GM19025 (cell line): ENCODE data around the gene TSSK1B.
"Not testable (repeated sequence)": the region's sequence is repeated elsewhere in the genome, so short reads cannot be mapped to it uniquely, and the experiment has no call there.

ENCODE experiments used
- ATAC-seq: cut with Tn5 transposase; IDR thresholded peaks from one replicate; pipeline ENCODE4 v1.9.1; 2021; ENCODE audit warnings: mild to moderate bottlenecking, low read depth, moderate library complexity; ENCODE audit not compliant: unreplicated experiment

The TSSK1B gene

DNA sequence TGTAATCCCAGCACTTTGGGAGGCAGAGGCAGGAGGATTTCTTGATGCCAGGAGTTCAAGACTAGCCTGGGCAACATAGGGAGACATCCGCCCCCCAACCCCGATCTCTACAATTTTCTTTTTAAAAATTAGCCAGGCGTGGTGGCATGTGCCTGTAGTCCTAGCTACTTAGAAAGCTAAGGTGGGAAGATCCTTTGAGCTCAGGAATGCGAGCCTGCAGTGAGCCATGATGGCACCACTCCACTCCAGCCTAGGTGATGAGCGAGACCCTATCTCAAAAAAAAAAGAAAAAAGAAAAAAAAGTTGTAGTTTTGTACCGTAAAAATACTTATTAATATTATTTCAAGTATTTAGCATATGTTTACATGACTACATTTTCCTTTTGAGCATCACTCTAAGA is 29.3 kb downstream of the TSSK1B start:
- no peak for ATAC-seq

DNA sequence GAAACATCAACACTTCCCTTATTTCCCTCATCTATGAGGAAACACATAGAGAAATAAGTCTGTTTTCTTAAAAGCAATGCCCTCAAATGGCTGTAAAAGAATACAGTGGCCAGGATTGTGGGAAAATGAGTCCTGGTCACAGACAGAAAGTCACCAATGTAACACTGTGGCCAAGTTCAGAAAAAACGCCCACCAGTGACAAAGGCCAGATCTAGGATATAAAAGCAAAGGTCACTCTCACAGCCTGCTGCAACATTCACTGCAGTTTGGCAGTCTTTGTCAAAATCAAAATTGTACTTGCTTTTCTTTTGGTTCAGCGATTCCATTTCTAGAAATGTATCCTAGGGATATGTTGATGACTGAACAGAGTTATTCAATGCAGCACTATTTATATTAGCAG is 30.5 kb downstream of the TSSK1B start:
- ATAC-seq: no peak

DNA sequence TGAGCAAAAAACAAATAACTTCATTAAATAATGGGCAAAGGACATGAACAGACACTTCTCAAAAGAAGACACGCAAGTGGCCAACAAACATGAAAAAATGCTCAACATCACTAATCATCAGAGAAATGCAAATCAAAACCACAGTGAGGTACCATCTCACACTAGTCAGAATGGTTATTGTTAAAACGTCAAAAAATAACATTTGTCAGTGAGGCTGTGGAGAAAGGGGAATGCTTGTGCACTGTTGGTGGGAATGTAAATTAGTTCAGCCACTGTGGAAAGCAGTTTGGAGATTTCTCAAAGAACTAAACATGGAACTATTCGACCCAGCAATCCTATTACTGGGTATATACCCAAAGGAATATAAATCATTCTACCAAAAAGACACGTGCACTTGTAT is 36.8 kb downstream of the TSSK1B start:
- not testable (repeated sequence) for ATAC-seq

DNA sequence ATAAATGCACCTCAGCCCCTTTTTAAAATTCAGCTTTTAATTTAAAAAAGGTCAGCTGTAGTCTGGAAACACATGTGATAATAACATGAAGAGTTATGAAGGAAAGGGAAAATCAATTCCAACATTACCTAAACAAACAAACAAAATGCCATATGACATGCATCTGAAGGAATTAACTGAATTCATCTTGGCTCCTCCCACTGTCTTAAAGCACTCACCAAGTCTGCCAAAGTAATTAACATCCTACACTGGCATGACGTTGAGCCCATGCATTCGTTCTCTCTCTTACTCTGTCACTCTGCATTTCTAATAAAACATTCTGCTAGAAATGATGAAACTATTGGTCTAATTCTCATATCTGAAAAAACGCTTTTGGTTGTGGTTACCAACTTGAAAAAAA is 37.7 kb downstream of the TSSK1B start:
- ATAC-seq: no peak

DNA sequence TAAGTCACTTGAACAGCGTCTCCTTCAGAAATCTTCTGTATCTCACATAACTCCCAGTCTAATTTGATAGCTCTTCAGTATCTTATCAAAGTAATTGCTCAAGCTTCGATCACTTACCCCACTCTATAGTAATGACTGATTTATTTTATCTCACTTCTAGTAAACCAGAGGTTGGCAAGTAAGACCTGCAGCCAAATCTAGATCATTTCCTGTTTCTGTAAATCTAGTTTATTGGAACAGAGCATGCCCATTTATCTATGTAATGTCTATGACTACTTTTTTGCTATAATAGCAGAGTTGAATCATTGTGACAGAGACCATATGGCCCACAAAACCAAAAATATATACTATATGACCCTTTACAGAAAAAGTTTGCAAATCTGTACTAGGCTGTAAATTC is 40.1 kb downstream of the TSSK1B start:
- no peak for ATAC-seq

DNA sequence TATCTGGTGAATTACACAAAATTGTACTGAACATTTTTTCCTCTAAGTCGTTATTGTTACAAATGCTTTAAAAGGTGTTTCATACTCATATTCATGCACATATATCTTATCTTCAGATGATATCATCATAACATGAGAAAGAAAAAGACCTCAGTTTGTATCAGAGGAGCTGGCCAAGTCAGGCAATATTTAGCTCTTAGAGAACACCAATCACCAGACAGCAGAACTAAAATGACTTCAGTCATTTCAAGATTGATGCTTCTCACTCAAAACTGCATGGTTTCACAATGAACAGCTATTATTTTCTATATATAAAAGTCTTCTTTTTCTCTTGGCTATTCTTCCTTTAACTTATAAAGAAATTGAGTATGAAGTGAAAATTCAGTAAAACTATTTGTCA is 44.6 kb downstream of the TSSK1B start:
- ATAC-seq: no peak

DNA sequence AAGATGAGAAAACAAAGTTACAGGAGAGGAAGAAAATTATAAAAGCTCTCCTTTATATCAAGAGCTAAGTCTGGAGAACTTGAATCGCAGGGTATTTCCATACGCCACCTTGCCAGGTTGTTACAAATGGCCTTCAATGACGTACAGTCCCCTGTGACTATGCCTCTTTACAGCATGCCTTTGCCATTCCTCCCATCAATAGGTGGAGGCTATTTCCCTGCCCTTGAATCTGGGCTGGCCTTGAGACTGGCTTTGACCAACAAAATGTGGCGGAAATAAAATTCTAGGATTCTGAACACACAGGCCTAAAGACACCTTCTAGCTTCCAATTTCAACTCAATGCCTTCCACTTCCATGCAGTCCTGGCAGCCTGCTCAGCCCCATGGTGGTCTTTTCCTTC is 45.7 kb downstream of the TSSK1B start:
- no peak for ATAC-seq

DNA sequence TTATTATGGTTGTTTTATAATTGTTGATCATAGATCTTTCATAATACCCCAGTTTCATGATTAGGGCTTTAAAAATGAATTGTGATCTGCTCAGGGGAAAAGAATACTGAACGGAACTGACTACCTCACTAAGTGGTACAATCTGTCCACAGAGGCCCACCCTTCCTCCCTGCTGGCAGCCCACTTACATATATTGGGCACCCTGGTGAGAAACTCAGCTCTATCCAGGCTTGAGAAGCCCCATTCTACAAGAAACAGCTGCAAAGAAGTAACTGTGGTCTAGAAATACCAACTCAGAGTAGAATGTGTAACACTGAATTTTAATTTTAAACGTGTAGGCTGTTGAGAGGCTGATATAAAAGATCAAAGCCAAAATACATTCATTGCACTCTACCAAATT is 46.9 kb downstream of the TSSK1B start:
- ATAC-seq: no peak

DNA sequence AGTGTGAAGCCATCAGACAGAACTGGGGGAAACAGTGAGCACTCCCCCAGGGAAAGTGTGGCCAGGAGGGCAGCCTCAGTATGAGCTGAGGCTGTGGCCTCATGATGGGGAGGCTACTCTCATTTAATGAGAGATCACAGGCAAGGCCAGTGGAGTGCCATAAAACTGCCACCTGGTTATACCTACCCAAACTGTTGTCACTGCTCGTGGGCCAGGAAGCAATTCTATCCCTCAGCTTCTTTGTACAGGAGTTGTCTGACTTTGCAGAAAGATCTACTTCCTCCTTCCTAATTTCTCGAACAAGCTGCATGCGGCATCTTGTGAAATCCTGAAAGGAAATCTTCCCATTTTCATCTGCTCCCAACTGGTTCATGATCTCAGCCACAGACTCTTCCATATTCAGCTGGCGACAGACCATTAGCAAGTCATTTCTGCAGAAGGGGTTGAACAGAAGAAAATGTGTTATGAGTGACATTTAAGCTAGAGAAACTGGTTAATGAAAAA is 50.0 kb downstream of the TSSK1B start:
- ATAC-seq: no peak

DNA sequence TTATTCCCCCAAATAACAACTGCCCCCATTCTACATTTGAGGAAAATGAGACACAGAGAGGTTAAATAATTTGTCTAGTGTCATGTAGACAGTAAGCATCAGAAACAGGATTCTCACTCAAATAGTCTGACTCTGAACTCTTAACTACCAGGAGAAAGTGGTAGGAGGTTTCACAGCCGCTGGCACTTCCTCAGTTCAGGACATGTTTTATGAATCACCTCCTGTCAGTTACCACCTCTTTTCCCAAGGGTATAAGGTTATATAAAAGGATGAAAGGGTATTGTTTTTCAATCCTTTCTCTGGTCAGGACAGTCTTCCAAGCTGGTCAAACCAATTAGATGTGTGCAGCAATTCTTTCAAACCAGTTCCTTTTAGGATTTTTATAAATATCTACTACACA is 52.1 kb downstream of the TSSK1B start:
- no peak for ATAC-seq
